Thyroid gland (tissue), 4 donors: Measurements from ENCODE around the gene WASF3.

Source experiments
- POLR2A ChIP-seq, 2 donors: fragments of 450-650 bp; IDR thresholded peaks; one replicate each; pipeline ENCODE4 v1.6.1; 2017; ENCODE audit warnings: antibody characterized with exemption in 2 of 2, mild to moderate bottlenecking in 2 of 2, moderate library complexity in 1 of 2
- TF ChIP-seq, protein P1 (sequence below), 6 experiments: fragments of 200-600 bp in 3 of 6; fragments of 450-650 bp in 3 of 6; sonication (generic) in 3 of 6; IDR thresholded peaks; one replicate each; pipeline ENCODE4 v1.5.1; 2016 to 2019; ENCODE audit warnings: antibody characterized with exemption in 6 of 6, mild to moderate bottlenecking in 2 of 6, inconsistent platforms in 1 of 6, moderate library complexity in 1 of 6

DNA sequence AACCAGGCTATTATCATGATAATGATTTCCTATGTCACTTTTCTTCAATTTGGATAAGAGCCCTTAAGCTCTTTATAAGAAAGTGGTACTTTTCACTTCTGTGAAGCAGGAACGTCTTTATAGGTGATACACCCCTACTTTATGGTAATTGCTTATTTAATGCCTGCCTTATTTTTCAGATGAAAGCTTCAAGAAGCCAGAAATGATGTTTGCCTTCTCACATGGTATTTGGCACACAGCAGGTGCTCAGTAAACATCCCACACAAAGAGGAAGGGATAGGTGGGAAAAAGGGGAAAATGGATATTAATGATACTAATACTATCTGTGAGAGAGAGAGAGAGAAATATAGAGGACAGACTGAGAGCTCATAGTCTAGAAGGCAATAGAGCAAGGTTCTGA, 29.0 kb upstream of the WASF3 start:
- TF ChIP-seq, protein P1, sequence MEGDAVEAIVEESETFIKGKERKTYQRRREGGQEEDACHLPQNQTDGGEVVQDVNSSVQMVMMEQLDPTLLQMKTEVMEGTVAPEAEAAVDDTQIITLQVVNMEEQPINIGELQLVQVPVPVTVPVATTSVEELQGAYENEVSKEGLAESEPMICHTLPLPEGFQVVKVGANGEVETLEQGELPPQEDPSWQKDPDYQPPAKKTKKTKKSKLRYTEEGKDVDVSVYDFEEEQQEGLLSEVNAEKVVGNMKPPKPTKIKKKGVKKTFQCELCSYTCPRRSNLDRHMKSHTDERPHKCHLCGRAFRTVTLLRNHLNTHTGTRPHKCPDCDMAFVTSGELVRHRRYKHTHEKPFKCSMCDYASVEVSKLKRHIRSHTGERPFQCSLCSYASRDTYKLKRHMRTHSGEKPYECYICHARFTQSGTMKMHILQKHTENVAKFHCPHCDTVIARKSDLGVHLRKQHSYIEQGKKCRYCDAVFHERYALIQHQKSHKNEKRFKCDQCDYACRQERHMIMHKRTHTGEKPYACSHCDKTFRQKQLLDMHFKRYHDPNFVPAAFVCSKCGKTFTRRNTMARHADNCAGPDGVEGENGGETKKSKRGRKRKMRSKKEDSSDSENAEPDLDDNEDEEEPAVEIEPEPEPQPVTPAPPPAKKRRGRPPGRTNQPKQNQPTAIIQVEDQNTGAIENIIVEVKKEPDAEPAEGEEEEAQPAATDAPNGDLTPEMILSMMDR (IDR thresholded peaks at IDR 0.05): no peak
- no peak for TF ChIP-seq POLR2A (IDR thresholded peaks at IDR 0.05)
